Right hindlimb (tissue), 1 donor: ENCODE data around the gene GNB2.
"Not testable (repeated sequence)": the region's sequence is repeated elsewhere in the genome, so short reads cannot be mapped to it uniquely, and the experiment has no call there.

ENCODE experiments used
- DNase-seq: peaks from one replicate; pipeline ENCODE4 v3.0.0-alpha.2; 2018

GNB2 gene

DNA sequence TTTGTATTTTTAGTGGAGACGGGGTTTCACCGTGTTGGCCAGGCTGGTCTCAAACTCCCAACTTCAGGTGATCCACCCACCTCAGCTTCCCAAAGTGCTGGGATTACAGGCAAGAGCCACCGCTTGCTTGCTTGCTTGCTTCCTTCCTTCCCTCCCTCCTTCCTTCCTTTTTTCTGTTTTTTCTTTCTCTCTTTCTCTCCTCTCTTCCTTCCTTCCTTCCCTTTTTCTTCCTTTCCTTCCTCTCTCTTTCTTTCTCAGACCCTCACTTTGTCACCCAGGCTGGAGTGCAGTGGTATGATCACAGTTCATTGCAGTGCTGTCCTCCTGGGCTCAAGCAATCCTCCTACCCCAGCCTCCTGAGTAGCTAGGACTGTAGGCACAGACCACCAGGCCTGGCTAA lies 27.5 kb downstream of the GNB2 start:
- not testable (repeated sequence) for DNase-seq

DNA sequence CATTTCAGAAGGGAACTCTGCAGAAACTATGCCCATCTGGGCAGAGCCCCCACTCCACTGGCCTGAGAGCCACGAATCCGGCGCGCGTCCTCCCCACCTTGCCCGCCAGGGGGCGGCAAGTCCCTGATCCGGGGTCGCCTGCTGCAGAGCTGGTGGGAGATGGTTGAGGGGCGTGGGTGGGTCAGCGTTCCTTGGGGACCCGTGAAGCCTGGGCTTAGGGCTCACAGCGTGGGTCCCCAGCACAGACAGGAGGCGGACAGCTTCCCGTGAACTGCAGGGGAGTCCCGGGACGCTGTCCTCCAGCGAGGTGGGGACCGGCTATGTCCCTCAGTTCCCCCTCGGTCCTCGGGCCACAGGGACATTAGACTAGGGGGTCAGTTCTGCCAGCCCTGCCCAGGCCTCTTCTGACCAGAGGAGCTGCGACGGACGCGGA lies 31.8 kb downstream of the GNB2 start:
- DNase-seq, result peak; percentile 92

DNA sequence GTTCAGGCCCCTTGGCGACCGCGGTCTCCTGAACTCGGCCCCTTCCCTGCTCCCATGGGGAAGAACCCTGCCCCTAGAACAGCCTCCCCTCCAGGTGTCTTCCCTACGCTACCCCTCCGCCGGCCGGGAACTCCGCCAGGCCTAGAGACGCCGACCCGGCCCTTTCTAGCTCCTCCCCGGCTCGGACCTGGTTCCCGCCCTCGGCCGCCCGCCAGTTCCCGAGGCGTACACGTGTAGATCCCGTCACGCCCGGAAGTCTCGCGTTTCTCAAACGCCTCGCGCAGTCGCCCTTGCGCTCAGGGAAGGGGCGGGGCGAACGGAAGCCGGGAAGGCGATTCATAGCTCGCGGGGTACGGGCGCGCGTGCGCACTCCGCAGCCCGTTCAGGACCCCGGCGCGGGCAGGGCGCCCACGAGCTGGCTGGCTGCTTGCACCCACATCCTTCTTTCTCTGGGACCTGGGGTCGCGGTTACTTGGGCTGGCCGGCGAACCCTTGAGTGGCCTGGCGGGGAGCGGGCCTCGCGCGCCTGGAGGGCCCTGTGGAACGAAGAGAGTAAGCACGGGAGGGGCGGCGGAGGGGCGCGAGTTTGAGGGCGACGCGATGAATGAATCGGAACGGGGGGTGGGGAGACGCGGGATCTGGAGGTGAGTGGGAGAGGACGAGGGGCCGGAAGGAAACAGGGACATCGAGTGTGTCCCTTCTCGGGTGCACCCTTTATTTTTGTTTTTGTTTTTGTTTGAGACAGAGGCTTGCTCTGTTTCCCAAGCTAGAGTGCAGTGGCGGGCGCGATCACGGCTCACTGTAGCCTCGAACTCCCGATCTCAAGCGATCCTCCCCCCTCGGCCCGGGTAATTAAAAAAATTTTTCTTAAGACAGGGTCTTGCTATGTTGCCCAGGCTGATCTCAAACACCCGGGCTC lies 32.5 kb downstream of the GNB2 start, which contains the start of gene POP7:
Gene POP7, plus strand, starts transcription at position 369 of the 919 bp plus-strand sequence. CDS start 710 bp downstream, outside the sequence.
- DNase-seq, result peak; percentile 99

DNA sequence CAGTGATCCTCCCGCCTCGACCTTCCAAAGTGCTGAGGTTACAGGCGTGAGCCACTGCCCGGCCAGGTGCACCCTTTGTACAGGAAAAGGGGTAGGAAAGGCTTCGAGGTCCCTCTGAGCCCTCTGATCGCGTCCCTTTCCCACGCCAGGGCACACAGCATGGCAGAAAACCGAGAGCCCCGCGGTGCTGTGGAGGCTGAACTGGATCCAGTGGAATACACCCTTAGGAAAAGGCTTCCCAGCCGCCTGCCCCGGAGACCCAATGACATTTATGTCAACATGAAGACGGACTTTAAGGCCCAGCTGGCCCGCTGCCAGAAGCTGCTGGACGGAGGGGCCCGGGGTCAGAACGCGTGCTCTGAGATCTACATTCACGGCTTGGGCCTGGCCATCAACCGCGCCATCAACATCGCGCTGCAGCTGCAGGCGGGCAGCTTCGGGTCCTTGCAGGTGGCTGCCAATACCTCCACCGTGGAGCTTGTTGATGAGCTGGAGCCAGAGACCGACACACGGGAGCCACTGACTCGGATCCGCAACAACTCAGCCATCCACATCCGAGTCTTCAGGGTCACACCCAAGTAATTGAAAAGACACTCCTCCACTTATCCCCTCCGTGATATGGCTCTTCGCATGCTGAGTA lies 33.3 kb downstream of the GNB2 start:
- DNase-seq, result no peak

DNA sequence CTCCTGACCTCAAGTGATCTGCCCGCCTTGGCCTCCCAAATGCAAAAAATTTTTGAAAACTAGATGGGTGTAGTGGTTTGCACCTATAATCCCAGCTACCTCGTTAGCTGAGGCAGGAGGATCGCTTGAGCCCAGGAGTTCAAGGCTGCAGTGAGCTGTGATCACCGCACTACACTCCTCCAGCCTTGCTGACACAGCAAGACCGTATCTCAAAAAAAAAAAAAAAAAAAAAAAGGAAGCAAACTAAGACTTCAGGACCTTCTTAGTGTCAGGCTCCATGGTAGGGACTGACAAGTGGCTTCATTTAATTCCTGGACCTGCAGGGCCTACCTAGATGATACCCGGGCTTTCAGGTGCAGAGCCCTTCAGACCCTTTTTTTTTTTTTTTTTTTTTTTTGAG lies 34.9 kb downstream of the GNB2 start:
- no peak for DNase-seq

DNA sequence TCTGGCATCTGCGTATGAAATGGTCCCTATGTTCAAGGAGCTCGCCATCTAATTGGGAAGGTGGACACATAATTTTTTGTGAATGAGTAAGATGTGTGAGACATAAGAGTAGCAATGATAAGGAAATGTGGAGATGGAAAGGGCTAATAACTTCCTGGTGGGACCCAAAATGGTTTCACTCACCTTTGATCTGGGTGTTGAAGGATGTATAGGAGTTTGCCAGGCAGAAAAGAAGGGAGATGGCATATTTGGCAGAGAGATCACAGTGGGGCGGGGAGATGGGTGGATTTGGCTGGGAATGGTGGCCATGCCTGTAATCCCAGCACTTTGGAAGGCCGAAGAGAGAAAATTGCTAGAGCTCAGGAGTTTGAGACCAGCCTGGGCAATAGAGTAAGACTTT lies 36.9 kb downstream of the GNB2 start:
- DNase-seq, result no peak

DNA sequence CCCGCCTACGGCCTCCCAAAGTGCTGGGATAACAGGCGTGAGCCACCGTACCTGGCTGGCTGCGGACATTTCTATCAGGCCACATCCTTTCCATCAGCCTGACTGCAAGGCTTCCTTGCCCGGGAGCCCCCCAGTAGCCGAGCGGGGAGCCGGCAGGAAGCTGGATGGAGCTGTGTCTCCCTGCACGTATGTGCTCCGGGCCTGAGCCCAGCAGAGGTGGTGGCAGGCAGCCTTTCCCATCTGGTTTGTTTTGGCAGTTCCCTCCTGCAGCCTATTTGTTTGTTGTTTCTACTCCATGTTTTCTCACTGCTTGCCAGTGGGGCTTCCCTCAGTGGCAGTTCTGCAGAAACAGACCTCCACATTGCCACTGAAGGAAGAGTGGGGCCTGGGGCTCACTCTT lies 37.8 kb downstream of the GNB2 start:
- no peak for DNase-seq

DNA sequence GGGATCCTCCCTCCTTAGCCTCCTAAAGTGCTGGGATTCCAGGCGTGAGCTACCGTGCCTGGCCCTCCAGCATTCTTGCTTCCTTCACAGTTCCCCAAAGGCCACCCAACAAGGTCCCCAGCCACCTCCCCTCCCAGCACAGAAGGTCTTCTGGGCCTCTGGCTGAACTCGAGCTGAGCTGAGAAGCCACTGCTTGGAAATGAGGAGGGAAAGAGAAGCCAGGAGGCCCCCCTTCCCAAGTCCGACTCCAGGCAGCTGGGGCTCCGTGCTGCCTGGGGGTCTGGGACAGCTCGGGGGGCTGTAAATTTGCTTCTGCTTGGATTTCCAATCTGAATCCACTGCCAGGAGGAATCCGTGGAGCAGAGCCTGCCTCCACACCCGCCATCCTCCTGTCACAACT lies 41.2 kb downstream of the GNB2 start:
- no peak for DNase-seq

DNA sequence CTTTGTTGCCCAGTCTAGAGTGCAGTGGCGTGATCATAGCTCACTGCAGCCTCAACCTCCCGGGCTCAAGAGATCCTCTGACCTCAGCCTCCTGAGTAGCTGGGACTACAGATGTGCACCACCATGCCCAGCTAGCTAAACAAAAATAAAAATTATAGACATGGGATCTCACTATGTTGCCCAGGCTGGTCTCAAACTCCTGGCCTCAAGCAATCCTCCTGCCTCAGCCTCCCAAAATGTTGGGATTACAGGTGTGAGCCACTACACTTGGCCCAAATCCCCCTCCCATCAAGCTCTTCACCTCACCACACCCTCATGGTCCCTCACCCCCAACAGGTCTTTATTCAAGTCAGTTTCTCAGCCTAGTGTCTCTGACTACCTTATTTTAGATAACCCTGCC lies 43.5 kb downstream of the GNB2 start:
- not testable (repeated sequence) for DNase-seq

DNA sequence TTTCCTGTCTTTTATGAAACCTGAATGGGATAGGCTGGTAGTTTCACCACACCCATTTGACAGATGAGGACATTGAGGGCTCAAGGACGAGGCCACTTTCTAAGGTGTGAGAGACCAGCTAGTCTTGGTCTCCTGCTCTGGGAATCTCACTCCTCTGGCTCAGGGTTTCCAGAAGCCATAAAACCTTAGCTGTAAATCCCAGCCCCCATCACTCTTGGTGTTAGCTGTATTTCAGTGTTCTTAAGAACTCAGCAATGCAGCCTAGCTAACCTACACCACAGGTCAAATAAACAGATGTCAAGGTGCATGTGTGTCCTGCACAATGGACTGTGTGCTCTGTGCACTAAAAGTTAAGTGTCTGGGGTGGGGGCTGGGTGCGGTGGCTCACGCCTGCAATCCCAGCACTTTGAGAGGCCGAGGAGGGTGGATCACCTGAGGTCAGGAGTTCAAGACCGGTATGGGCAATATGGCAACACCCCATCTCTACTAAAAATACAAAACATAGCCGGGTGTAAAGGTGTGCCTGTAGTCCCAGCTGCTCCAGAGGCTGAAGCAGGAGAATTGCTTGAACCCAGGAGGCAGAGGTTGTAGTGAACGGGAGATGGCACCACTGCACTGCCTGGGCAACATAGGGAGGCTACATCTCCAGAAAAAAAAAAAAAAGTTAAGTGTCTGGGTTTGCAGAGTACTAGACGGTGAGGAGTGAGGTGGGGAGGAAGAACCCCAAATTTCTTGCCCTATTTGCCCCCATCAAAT lies 46.2 kb downstream of the GNB2 start:
- DNase-seq, result no peak

DNA sequence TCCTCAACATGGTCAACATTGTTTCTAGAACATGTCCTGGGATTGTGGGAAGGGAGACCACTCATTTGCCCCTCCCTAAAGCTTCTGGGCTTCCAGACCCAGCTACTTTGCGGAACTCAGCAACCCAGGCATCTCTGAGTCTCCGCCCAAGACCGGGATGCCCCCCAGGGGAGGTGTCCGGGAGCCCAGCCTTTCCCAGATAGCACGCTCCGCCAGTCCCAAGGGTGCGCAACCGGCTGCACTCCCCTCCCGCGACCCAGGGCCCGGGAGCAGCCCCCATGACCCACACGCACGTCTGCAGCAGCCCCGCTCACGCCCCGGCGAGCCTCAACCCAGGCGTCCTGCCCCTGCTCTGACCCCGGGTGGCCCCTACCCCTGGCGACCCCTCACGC lies 46.7 kb downstream of the GNB2 start, which contains the start of gene EPO:
Gene EPO, plus strand, starts transcription at position 190 of the 392 bp plus-strand sequence. CDS start 513 bp downstream, outside the sequence.
- no peak for DNase-seq

DNA sequence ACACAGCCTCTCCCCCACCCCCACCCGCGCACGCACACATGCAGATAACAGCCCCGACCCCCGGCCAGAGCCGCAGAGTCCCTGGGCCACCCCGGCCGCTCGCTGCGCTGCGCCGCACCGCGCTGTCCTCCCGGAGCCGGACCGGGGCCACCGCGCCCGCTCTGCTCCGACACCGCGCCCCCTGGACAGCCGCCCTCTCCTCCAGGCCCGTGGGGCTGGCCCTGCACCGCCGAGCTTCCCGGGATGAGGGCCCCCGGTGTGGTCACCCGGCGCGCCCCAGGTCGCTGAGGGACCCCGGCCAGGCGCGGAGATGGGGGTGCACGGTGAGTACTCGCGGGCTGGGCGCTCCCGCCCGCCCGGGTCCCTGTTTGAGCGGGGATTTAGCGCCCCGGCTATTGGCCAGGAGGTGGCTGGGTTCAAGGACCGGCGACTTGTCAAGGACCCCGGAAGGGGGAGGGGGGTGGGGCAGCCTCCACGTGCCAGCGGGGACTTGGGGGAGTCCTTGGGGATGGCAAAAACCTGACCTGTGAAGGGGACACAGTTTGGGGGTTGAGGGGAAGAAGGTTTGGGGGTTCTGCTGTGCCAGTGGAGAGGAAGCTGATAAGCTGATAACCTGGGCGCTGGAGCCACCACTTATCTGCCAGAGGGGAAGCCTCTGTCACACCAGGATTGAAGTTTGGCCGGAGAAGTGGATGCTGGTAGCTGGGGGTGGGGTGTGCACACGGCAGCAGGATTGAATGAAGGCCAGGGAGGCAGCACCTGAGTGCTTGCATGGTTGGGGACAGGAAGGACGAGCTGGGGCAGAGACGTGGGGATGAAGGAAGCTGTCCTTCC lies 47.3 kb downstream of the GNB2 start:
- no peak for DNase-seq

DNA sequence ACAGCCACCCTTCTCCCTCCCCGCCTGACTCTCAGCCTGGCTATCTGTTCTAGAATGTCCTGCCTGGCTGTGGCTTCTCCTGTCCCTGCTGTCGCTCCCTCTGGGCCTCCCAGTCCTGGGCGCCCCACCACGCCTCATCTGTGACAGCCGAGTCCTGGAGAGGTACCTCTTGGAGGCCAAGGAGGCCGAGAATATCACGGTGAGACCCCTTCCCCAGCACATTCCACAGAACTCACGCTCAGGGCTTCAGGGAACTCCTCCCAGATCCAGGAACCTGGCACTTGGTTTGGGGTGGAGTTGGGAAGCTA lies 47.9 kb downstream of the GNB2 start:
- no peak for DNase-seq

DNA sequence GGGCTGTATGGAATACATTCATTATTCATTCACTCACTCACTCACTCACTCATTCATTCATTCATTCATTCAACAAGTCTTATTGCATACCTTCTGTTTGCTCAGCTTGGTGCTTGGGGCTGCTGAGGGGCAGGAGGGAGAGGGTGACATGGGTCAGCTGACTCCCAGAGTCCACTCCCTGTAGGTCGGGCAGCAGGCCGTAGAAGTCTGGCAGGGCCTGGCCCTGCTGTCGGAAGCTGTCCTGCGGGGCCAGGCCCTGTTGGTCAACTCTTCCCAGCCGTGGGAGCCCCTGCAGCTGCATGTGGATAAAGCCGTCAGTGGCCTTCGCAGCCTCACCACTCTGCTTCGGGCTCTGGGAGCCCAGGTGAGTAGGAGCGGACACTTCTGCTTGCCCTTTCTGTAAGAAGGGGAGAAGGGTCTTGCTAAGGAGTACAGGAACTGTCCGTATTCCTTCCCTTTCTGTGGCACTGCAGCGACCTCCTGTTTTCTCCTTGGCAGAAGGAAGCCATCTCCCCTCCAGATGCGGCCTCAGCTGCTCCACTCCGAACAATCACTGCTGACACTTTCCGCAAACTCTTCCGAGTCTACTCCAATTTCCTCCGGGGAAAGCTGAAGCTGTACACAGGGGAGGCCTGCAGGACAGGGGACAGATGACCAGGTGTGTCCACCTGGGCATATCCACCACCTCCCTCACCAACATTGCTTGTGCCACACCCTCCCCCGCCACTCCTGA lies 49.1 kb downstream of the GNB2 start:
- no peak for DNase-seq

DNA sequence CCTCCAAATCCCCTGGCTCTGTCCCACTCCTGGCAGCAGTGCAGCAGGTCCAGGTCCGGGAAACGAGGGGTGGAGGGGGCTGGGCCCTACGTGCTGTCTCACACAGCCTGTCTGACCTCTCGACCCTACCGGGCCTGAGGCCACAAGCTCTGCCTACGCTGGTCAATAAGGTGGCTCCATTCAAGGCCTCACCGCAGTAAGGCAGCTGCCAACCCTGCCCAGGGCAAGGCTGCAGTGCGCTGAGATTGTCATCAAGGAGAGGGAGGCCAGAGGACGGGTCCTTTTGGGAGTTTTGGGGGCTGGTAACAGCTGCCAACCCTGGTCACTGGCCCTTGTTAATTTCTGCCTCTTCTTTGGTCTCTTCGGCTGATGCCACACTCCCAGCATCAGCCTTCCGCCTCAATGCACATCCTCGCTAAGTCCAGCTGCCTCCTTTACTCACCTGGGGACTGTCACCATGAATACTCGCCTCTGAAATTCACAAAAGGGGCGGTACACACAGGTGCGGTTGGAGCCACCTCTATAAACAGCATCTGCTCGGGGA lies 50.3 kb downstream of the GNB2 start:
- DNase-seq, result no peak

DNA sequence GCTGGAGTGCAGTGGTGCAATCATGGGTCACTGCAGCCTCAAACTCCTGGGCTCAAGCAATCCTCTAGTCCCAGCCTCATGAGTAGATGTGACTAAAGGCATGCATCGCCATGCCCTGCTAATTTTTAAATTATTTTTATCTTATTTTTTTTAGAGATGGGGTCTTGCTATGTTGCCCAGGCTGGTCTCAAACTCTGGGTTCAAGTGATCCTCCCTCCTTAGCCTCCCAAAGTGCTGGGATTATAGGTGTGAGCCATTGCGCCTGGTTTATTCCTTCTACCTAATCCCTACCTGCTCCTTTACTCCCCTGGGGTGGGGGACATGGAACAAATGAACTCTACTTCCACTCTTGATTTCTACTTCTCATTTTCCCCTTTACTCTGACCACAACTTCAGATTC lies 50.8 kb downstream of the GNB2 start:
- DNase-seq, result not testable (repeated sequence)

DNA sequence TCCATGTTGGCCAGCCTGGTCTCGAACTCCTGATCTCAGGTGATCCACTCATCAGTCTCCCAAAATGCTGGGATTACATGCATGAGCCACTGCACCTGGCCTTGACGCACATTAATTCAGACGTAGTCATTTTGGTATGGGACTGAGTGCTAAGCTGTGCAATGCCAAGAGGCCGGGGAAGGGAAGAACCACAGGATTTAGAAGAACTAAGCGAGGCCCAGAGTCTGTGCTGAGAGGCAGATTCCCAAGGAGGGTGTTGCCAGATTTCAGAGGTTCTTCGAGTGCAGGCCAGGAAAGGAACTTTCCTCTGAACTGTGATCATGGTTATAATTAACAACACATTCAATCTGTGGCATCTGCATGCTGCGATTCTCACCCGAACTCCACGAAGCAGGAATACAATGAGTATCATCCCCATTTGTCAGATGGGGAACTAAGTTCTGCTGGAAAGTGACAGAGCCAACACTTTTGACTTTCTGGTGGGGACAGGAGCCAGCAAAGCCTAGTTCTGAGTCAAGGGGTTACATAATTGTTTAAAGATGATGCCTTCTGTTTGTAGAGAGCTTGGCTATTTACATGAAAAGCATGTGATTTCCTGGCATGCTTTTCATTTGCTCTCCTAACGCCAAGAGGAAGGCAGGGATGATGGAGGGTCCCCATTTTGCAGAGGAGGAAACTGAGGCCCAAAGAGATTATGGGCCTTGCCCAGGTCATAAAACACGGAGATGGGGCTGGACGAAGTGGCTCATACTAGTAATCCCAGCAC lies 53.6 kb downstream of the GNB2 start:
- DNase-seq, result peak; percentile 84

DNA sequence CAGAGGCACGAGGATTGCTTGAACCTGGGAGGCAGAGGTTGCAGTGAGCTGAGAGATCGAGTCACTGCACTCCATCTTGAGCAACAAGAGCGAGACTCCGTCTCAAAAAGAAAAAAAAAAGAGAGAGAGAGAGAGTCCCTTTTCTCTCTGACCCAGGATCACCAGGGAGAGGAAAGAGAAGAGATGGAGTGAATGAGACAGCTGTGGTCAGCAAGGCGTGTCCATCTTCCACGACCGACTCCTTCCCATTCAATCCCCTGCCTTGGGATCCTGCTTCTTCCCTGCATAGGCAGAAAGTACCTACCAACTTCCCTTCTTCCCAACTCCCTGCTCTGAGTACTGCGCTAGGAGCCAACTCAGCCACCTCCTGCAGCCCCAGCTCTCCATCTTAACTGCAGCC lies 54.7 kb downstream of the GNB2 start:
- DNase-seq, result no peak
